ENCODE measurements around the gene LGALSL.

The LGALSL gene

DNA sequence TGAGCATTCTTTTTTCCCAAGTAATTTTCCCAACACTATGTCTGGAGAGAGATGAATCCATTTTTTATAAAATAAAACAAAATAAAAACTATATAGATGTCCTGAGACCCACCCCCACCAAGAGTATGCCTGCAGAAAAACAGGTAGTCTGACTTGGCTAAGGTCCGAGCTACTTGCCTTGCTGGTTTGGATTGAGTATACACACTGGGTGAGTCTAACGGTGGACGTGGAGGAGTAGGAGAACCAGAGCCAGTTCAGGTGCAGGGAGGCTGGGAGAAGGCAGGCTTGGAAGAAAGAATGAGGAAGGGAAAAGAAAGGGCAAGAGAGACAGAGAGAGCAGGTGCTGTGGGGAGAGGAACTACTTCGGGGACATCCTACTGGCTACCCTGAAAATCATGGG, 48.9 kb downstream of the LGALSL start:
- Mint-ChIP-seq H3K4me3 (no peak overlapping the region), H3K27me3 (peaks cover 32 to 56% of the 10 kb centered on the region in 2 donors), H3K27ac (no peak overlapping the region), H3K36me3 (ENCODE audit: insufficient read depth) (no peaks in the 10 kb centered on the region), H3K9me3 (no peaks in the 10 kb centered on the region), H3K4me1 (ENCODE audit: low read depth in 2 of 2) (no peaks in the 10 kb centered on the region)
- DNase-seq = no peak
- no peak for ATAC-seq (replicated peaks)

DNA sequence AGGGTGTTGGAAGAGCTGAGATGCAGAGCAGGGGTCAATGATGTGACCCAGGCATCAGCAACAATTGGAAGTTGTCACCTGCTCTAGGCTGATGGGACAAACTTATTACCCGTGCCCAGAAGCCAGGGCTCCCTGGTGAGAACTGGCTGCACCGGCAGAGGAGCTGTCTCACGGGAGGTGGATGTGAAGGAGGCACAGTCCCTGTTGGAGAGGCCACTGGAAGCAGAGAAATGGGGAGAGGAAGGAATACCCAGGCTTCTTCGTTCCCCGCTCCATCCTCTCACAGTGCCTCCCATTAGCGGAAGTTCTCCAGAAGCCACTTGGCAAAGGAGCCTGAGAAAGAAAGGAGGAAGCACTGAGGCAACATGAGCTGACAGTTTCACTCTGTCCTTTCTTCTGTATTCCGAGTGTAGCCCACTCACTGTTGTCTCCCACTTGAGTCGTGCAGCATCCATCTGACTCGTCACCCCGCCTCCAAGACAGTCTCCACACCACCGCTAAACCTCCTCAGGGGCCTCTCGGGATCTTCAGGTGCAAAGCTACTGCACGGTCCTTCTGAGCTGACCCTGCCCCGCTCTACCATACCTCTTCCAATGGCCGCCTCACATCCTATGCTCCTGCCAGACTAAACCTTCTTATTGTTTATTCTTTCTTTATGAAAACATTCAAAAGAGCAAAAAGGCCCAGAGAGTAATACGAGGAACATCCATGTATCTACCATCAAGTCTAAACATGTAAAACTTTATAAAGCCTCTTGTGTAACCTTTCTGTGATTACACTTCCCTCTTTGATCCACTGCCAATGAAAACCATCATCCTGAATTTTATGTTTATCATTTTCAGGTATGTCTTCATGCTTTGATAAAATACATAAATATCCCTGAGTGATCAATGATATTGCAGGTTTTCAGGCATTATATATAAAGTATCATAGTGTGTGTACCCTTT, 51.1 kb downstream of the LGALSL start:
- Mint-ChIP-seq H3K4me3 (no peak overlapping the region), H3K36me3 (ENCODE audit: insufficient read depth) (no peaks in the 10 kb centered on the region), H3K9me3 (no peaks in the 10 kb centered on the region), H3K27me3 (peaks cover 20 to 60% of the 10 kb centered on the region in 2 donors), H3K27ac (no peak overlapping the region), H3K4me1 (ENCODE audit: low read depth in 2 of 2) (no peaks in the 10 kb centered on the region)
- DNase-seq (no peak), ATAC-seq (replicated peaks) (no peak)

DNA sequence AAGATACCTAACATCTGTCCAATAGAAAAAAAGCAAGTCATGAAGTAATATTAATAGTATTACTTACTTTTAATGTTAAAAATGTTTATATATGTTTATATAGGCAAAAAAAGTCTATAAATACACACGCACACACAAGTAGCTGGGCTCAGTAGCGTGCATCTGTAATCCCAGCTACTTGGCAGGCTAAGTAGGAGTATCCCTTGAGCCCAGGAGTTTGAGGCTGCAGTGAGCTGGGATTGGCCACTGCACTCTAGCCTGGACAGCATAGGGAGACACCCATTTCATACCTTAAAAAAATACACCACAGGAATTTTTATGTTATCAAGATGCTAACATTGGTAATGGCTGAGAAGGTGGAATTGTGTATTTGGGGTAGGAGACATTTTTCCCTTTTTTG, 52.7 kb downstream of the LGALSL start:
- no peak for ATAC-seq (replicated peaks)
- Mint-ChIP-seq H3K27me3 (peaks cover 20 to 49% of the 10 kb centered on the region in 2 donors), H3K27ac (no peak overlapping the region), H3K4me1 (ENCODE audit: low read depth in 2 of 2) (no peaks in the 10 kb centered on the region), H3K4me3 (no peak overlapping the region), H3K9me3 (no peaks in the 10 kb centered on the region), H3K36me3 (ENCODE audit: insufficient read depth) (no peaks in the 10 kb centered on the region)
- DNase-seq = no peak
